Smooth muscle cell (in vitro differentiated cells): Measurements from ENCODE around the gene WFDC13. TPM values are rescaled to one million over a fixed set of nuclear protein-coding genes. Genes with fewer than 3 reads are reported as not detected.
A peak's percentile ranks its signal among the peaks of the same experiment; 100 is the strongest.

Experiments
- DNase-seq: peaks from one replicate; lab custom pipeline; 2025; ENCODE audit not compliant: unreplicated experiment; lab: John Stamatoyannopoulos, UW
- H2AFZ ChIP-seq: fragments of 200-600 bp; sonication (generic); 2 replicates; pipeline ENCODE4 v1.6.0; 2016; ENCODE audit warnings: antibody characterized with exemption, low read depth, mild to moderate bottlenecking
- H3F3A ChIP-seq: fragments of 200-600 bp; sonication (generic); 2 replicates; pipeline ENCODE4 v1.6.0; 2017; ENCODE audit warnings: antibody characterized with exemption, low read depth
- H3K27ac ChIP-seq: fragments of 200-600 bp; sonication (generic); 2 replicates; pipeline ENCODE4 v1.5.1; 2016; ENCODE audit warnings: low read depth, mild to moderate bottlenecking
- H3K27me3 ChIP-seq: fragments of 200-600 bp; sonication (generic); 2 replicates; pipeline ENCODE4 v1.6.1; 2016; ENCODE audit warnings: low read depth, mild to moderate bottlenecking
- H3K36me3 ChIP-seq: fragments of 200-600 bp; sonication (generic); 2 replicates; pipeline ENCODE4 v1.5.1; 2016; ENCODE audit warnings: low read depth
- H3K4me1 ChIP-seq: fragments of 200-600 bp; sonication (generic); 2 replicates; pipeline ENCODE4 v1.5.1; 2016; ENCODE audit warnings: low read depth
- H3K4me2 ChIP-seq: fragments of 200-600 bp; sonication (generic); 2 replicates; pipeline ENCODE4 v1.6.0; 2016; ENCODE audit warnings: mild to moderate bottlenecking
- H3K4me3 ChIP-seq: fragments of 200-600 bp; sonication (generic); 2 replicates; pipeline ENCODE4 v1.5.1; 2016; ENCODE audit warnings: mild to moderate bottlenecking
- H3K79me2 ChIP-seq: fragments of 200-600 bp; sonication (generic); 2 replicates; pipeline ENCODE4 v1.6.0; 2016; ENCODE audit warnings: low read depth, mild to moderate bottlenecking
- H3K9ac ChIP-seq: fragments of 200-600 bp; sonication (generic); 2 replicates; pipeline ENCODE4 v1.6.0; 2016; ENCODE audit warnings: low read depth
- H3K9me3 ChIP-seq: fragments of 200-600 bp; sonication (generic); replicated peaks from 2 replicates; pipeline ENCODE4 v1.5.1; 2016; ENCODE audit warnings: low read depth
- H4K20me1 ChIP-seq: fragments of 200-600 bp; sonication (generic); 2 replicates; pipeline ENCODE4 v1.6.0; 2016; ENCODE audit warnings: low read depth
- CTCF ChIP-seq: fragments of 200-600 bp; sonication (generic); IDR thresholded peaks from 2 replicates; pipeline ENCODE4 v1.5.1; 2017; ENCODE audit warnings: borderline replicate concordance, mild to moderate bottlenecking, antibody characterized with exemption; ENCODE audit not compliant: insufficient read depth, poor library complexity, severe bottlenecking
- WGBS: methylation state at CpG from one replicate; pipeline ENCODE4 v1.1.7; 2016; ENCODE audit warnings: low lambda C conversion rate; 5-methylcytosine and 5-hydroxymethylcytosine counted together
- polyA plus RNA-seq: library from polyadenylated mRNA; unstranded; fragments of >200 nt; fragmentation: Nextera tagmentation; extraction: Ambion mirVana; gene quantifications from 2 replicates; pipeline ENCODE4 v1.2.1, GENCODE V29; 2016
- total RNA-seq: library from RNA; depleted of rRNA; stranded (reverse); fragments of >200 nt; gene quantifications from 2 replicates; pipeline ENCODE4 v1.2.3, GENCODE V29; 2014

Gene WFDC13
- total and polyA plus RNA-seq, 2 experiments from 2014 or later = not detected

GRCh38 chr20:45725134-45725533, 23.3 kb downstream of the WFDC13 start:
- no peak for TF ChIP-seq CTCF
- no peak overlapping the region for H3K4me3 ChIP-seq
- no peak overlapping the region for H3K4me2 ChIP-seq
- H3K27me3 ChIP-seq = no peaks in the 10 kb centered on the region
- no peak overlapping the region for H3K27ac ChIP-seq
- no peaks in the 10 kb centered on the region for H3K4me1 ChIP-seq
- no peaks in the 10 kb centered on the region for H3F3A ChIP-seq
- H2AFZ ChIP-seq = no peak overlapping the region
- DNase-seq = no peak
- H4K20me1 ChIP-seq = no peaks in the 10 kb centered on the region
- no peaks in the 10 kb centered on the region for H3K79me2 ChIP-seq
- H3K9me3 ChIP-seq = no peaks in the 10 kb centered on the region
- H3K36me3 ChIP-seq = no peaks in the 10 kb centered on the region
- H3K9ac ChIP-seq = no peak overlapping the region

- no peak for DNase-seq
- Histone ChIP-seq H3K9ac (no peak overlapping the region), H3K4me2 (peak overlapping the region; percentile 29)
Observed at GRCh38 chr20:45727044-45727443, 25.2 kb downstream of the WFDC13 start.

GRCh38 chr20:45732199-45732598, 30.4 kb downstream of the WFDC13 start:
- Histone ChIP-seq H3K4me1 (no peaks in the 10 kb centered on the region), H3K4me2 (no peak overlapping the region), H3K36me3 (no peaks in the 10 kb centered on the region), H3K4me3 (no peak overlapping the region), H3K9me3 (peaks cover 7% of the 10 kb centered on the region), H3K27me3 (no peaks in the 10 kb centered on the region), H3K27ac (no peak overlapping the region), H4K20me1 (no peaks in the 10 kb centered on the region), H3K9ac (no peak overlapping the region), H3F3A (no peaks in the 10 kb centered on the region), H2AFZ (no peak overlapping the region), H3K79me2 (no peaks in the 10 kb centered on the region)
- TF ChIP-seq CTCF = no peak
- no peak for DNase-seq

More at GRCh38 chr20:45727044-45727443, 25.2 kb downstream of the WFDC13 start:
- Histone ChIP-seq H2AFZ (no peak overlapping the region), H3K27me3 (no peaks in the 10 kb centered on the region), H3K79me2 (no peaks in the 10 kb centered on the region), H3K27ac (no peak overlapping the region), H3K36me3 (no peaks in the 10 kb centered on the region), H3K9me3 (peaks cover 3% of the 10 kb centered on the region), H3F3A (no peaks in the 10 kb centered on the region), H3K4me1 (no peaks in the 10 kb centered on the region), H3K4me3 (no peak overlapping the region), H4K20me1 (no peaks in the 10 kb centered on the region)
- no peak for TF ChIP-seq CTCF
- WGBS = 39% methylated on average over 2 of the region's 2 CpGs

DNA sequence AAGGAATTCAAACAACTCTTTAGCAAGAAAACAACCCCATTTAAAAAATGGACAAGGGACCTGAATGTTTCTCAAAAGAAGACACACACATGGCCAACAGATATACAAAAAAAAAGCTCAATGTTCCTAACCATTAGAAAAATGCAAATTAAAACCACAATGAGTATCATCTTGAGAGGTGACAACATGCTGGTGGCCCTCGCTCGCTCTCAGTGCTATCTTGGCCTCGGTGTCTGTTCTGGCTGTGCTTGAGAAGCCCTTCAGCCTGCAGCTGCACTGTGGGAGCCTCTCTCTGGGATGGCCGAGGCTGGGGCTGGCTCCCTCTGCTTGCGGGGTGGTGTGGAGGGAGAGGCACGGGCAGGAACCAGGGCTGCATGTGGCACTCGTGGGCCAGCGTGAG, 33.7 kb downstream of the WFDC13 start:
- H3K4me3 ChIP-seq = no peak overlapping the region
- no peaks in the 10 kb centered on the region for H3K36me3 ChIP-seq
- no peak for TF ChIP-seq CTCF
- no peaks in the 10 kb centered on the region for H3F3A ChIP-seq
- H3K4me1 ChIP-seq = no peaks in the 10 kb centered on the region
- no peaks in the 10 kb centered on the region for H4K20me1 ChIP-seq
- no peak overlapping the region for H3K4me2 ChIP-seq
- no peaks in the 10 kb centered on the region for H3K27me3 ChIP-seq
- DNase-seq = no peak
- peaks cover 7% of the 10 kb centered on the region for H3K9me3 ChIP-seq
- 90% methylated on average over 8 of the region's 8 CpGs for WGBS
- no peak overlapping the region for H3K9ac ChIP-seq
- no peak overlapping the region for H3K27ac ChIP-seq
- H2AFZ ChIP-seq = no peak overlapping the region
- no peaks in the 10 kb centered on the region for H3K79me2 ChIP-seq
